ENCODE measurements around the gene TSHZ2. TPM values are rescaled to one million over a fixed set of nuclear protein-coding genes. Genes with fewer than 3 reads are reported as not detected.

The TSHZ2 gene
- total and polyA plus RNA-seq, 7 donors, result 1.2 to 32.7 (median 14.0) TPM

DNA sequence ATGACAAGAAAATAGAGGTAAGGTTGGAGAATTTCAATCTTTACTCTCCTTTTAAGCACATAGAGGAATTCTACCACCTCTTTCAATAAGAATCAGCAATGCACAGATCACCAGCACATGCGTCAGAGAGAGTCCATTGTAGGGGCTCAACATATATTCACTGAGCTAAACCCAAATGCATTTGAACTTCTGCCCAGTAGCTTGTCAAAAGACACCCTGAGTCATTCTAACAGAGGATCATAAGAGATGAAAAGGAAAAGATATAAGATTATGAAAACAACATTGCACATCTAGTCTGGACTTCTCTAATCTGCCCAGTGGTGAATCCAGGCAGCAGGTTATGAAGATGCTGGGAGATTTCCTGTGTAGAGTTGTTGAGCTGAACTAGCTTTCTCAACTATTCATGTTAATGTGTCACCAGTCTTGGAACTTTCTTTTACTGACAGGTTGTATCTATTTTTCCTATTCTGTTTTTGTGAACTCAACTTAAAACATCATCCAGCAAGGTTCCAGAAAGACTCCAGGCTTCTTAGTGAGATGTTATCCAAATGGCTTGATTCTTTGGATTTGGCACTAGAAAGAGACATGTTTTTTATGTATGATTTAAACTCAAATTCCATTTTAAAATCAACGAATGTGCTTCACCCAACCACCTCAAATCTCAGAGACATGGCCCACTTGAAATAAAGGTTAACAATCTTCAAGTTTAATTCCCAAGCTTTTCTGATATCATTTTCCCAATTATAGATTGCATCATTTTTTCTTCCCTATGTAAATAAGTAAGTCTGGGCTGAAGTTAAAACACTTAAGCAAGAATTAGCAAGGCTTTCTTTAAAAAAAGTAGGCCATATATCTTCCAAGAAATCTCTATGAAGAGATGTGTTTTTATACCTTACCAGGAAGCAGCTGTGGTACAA, 89.3 kb downstream of the TSHZ2 start:
- intact Hi-C loops (cut with DNase I), result no loop called here
- Histone ChIP-seq H3K27me3 (no peaks in the 10 kb centered on the region), H3K36me3 (no peaks in the 10 kb centered on the region), H3K4me3 (no peak overlapping the region), H3K27ac (peak overlapping the region in 1 of 4 donors; percentile 28), H3K4me1 (no peaks in the 10 kb centered on the region), H3K9me3 (no peaks in the 10 kb centered on the region)
- no peak for DNase-seq
- 78 to 81% methylated on average over 2 of the region's 2 CpGs for WGBS, 2 donors
- TF ChIP-seq, protein P1, sequence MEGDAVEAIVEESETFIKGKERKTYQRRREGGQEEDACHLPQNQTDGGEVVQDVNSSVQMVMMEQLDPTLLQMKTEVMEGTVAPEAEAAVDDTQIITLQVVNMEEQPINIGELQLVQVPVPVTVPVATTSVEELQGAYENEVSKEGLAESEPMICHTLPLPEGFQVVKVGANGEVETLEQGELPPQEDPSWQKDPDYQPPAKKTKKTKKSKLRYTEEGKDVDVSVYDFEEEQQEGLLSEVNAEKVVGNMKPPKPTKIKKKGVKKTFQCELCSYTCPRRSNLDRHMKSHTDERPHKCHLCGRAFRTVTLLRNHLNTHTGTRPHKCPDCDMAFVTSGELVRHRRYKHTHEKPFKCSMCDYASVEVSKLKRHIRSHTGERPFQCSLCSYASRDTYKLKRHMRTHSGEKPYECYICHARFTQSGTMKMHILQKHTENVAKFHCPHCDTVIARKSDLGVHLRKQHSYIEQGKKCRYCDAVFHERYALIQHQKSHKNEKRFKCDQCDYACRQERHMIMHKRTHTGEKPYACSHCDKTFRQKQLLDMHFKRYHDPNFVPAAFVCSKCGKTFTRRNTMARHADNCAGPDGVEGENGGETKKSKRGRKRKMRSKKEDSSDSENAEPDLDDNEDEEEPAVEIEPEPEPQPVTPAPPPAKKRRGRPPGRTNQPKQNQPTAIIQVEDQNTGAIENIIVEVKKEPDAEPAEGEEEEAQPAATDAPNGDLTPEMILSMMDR (IDR thresholded peaks at IDR 0.05), result no peak
- TF ChIP-seq EP300 (IDR thresholded peaks at IDR 0.05) (no peak), POLR2AphosphoS5 (IDR thresholded peaks at IDR 0.05) (no peak), POLR2A (IDR thresholded peaks at IDR 0.05) (no peak)

DNA sequence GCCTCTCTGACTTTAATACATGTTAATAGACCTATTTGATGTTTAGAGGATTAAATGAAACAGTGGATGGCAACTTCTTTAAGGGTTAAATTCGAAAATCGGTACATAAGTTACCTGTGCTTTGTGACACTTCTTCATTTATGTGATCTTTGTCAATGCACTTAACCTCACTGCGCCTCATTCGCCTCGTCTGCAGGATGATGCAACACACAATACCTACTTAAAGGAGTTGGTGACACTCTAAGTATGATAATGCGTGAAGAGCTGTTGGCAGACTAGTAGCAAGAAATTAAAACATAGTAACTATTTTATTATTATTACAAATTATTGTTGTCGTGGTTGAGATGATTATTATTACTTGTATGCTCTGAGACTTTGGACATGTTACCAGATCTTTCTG, 92.8 kb downstream of the TSHZ2 start:
- WGBS, 2 donors, result 79 to 91% methylated on average over 7 of the region's 7 CpGs
- intact Hi-C loops (cut with DNase I), result no loop called here
- no peaks in the 10 kb centered on the region for H3K27me3 ChIP-seq
- no peak for DNase-seq
- H3K36me3 ChIP-seq, result no peaks in the 10 kb centered on the region
- H3K4me1 ChIP-seq, result no peaks in the 10 kb centered on the region
- peaks cover 0 to 5% (median 2%) of the 10 kb centered on the region in 4 donors for H3K9me3 ChIP-seq
- H3K4me3 ChIP-seq, result no peak overlapping the region
- TF ChIP-seq, protein P1 (IDR thresholded peaks at IDR 0.05), result no peak
- TF ChIP-seq POLR2A (IDR thresholded peaks at IDR 0.05), result no peak
- no peak for TF ChIP-seq EP300 (IDR thresholded peaks at IDR 0.05)
- TF ChIP-seq POLR2AphosphoS5 (IDR thresholded peaks at IDR 0.05), result no peak
- H3K27ac ChIP-seq, result no peak overlapping the region

DNA sequence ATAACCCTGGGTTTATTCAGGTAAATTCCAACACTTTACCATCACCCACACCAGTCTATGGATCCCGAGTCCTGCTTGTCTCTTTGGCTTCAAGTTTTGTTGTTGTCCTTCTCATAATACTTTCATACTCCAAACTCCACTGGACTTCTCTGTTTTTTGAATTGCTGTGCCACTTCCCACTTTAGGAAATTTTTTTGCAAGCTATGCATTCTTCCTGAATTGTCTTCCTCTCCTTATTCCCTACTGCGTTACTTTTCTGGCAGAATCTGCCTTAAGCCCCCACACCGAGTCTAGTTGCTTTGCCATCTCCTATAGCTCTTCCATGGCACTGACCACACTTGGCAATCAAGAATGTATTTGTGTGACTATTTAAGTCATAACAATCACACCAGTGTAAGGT, 96.1 kb downstream of the TSHZ2 start:
- Histone ChIP-seq H3K4me3 (no peak overlapping the region), H3K9me3 (peaks cover 0 to 5% (median 2%) of the 10 kb centered on the region in 4 donors), H3K4me1 (no peaks in the 10 kb centered on the region), H3K27me3 (no peaks in the 10 kb centered on the region), H3K27ac (no peak overlapping the region), H3K36me3 (no peaks in the 10 kb centered on the region)
- no peak for TF ChIP-seq POLR2AphosphoS5 (IDR thresholded peaks at IDR 0.05)
- TF ChIP-seq, protein P1 (IDR thresholded peaks at IDR 0.05), result no peak
- no peak for TF ChIP-seq POLR2A (IDR thresholded peaks at IDR 0.05)
- TF ChIP-seq EP300 (IDR thresholded peaks at IDR 0.05), result no peak
- DNase-seq, result no peak
- 89 to 95% methylated on average over 3 of the region's 3 CpGs for WGBS, 2 donors
- intact Hi-C loops (cut with DNase I), result no loop called here

DNA sequence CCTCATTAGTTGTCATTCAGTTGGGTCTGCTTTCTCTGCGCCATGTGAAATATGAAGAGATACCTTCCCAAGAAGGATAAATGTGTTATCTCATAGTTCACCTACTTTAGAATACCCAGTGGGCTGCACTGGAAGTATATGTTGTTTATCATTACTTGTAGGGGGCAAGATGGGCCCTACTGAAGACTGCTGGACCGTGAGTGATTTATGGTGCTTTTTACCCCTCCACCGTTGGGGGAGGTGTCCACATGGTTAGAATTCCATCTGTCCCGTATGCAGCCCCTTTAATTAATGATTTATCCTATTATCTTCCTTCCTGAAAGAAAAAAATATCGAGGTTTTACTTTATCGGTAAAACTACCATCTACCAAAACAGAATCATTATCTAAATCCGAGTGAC, 97.0 kb downstream of the TSHZ2 start:
- no peaks in the 10 kb centered on the region for H3K27me3 ChIP-seq
- H3K4me3 ChIP-seq, result no peak overlapping the region
- no peaks in the 10 kb centered on the region for H3K36me3 ChIP-seq
- TF ChIP-seq POLR2AphosphoS5 (IDR thresholded peaks at IDR 0.05) (no peak), POLR2A (IDR thresholded peaks at IDR 0.05) (no peak), EP300 (IDR thresholded peaks at IDR 0.05) (no peak)
- TF ChIP-seq, protein P1 (IDR thresholded peaks at IDR 0.05), result no peak
- intact Hi-C loops (cut with DNase I), result no loop called here
- 71 to 72% methylated on average over 7 of the region's 7 CpGs for WGBS, 2 donors
- DNase-seq, result no peak
- H3K4me1 ChIP-seq, result no peaks in the 10 kb centered on the region
- no peak overlapping the region for H3K27ac ChIP-seq
- peaks cover 0 to 5% (median 2%) of the 10 kb centered on the region in 4 donors for H3K9me3 ChIP-seq
